OCI-LY1 (cell line): Measurements from ENCODE around the gene COMT.

Experiments
- EZH2 ChIP-seq: fragments of 200-600 bp; sonication (generic), shearing (Covaris generic); IDR thresholded peaks from 2 replicates; pipeline ENCODE4 v1.8.0; 2017; ENCODE audit warnings: borderline replicate concordance, mixed run types, mild to moderate bottlenecking, antibody characterized with exemption, low read length, moderate library complexity, mixed read lengths
- TF ChIP-seq, protein P1 (sequence below): fragments of 200-600 bp; sonication (generic), shearing (Covaris generic); IDR thresholded peaks from 2 replicates; pipeline ENCODE4 v1.5.1; 2017; ENCODE audit warnings: mild to moderate bottlenecking, antibody characterized with exemption, low read length, moderate library complexity, mixed read lengths

DNA sequence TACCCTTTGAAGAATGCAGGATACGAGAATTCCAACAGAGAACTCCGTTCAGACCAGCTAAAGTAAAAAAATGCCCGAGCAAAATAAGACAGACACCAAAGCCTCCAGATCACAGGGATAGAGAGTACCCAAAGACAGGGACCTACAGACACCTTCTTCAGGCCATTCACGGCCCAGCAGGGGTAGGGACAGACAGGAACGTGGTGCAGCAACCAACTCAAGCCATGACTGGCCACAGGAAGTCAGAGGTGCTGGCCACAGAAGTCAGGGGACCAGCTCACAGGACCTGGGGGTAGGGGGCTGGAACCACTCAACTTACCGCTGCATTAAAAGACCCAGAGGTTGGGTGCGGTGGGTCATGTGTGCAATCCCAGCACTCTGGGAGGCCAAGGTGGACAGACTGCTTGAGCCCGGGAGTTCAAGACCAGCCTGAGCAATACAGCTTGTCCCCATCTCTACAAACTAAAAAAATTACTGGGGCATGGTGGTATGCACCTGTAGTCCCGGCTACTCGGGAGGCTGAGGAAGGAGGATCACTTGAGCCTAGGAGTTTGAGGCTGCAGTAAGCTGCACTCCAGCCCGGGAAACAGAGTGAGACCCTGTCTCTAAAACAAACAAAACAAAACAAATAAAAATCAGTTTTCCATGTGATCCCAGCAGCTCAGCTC is 39.9 kb upstream of the COMT start:
- no peak for TF ChIP-seq EZH2
- TF ChIP-seq, protein P1, sequence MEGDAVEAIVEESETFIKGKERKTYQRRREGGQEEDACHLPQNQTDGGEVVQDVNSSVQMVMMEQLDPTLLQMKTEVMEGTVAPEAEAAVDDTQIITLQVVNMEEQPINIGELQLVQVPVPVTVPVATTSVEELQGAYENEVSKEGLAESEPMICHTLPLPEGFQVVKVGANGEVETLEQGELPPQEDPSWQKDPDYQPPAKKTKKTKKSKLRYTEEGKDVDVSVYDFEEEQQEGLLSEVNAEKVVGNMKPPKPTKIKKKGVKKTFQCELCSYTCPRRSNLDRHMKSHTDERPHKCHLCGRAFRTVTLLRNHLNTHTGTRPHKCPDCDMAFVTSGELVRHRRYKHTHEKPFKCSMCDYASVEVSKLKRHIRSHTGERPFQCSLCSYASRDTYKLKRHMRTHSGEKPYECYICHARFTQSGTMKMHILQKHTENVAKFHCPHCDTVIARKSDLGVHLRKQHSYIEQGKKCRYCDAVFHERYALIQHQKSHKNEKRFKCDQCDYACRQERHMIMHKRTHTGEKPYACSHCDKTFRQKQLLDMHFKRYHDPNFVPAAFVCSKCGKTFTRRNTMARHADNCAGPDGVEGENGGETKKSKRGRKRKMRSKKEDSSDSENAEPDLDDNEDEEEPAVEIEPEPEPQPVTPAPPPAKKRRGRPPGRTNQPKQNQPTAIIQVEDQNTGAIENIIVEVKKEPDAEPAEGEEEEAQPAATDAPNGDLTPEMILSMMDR, result no peak
